Medulla oblongata (tissue), 1 donor: Measurements from ENCODE around the gene PPARA.
A peak's percentile ranks its signal among the peaks of the same experiment; 100 is the strongest.

ENCODE experiments used
- DNase-seq: peaks from one replicate; pipeline ENCODE4 v3.0.0-alpha.2; 2015; ENCODE audit errors: extremely low spot score

Gene PPARA

DNA sequence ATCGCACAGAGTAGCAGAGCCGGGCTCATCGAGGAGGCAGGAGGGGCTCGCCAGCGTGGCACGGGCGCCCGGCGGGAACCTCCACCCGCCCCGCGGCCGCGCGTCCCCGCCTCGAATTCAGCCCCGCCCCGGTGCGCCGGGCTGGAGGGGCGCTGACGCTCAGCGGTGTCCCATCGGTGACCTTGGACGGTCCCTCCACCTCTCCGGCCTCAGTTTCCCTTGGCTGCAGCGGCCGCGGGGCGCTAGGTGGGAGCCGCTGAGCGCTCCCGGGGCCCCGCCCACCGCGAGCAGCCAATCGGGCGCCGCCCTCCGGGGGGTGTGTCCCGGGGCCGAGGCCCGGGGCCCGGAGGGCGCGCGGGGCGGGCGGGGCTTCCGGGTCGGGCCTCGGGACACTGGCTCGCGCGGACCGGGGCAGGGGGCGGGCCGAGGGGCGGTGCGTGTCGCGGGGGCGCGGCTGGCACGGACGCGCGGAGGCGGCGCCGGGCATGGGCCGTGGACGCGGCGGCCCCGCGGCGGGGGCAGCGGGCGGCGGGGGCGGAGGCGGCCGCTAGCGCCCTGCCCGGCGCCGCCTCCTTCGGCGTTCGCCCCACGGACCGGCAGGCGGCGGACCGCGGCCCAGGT lies at the start of gene PPARA:
Gene PPARA, plus strand, starts transcription at position 493 of the 621 bp plus-strand sequence. CDS start 47,858 bp downstream, outside the sequence.
- DNase-seq = peak; percentile 92

DNA sequence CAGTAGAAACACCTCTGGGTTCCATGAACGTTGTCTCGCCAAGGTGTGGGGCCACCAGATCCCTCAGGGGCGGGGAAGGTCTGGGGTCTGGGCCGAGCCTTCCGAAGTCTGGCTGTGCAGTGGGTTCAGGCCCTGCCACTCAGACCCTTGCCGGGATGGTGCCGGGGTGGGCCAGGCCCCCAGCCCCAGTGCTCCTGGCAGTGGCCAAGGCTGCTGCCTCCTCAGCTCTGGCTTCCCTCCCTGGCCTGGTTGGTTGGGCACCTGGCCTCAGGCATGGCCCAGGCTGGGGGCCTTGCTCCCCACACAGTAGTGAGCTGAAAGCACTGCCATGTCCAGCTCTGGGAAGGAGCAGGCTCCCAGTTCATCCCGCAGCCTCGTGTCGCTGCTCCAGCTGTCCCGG lies 48.2 kb upstream of the PPARA start:
- no peak for DNase-seq

DNA sequence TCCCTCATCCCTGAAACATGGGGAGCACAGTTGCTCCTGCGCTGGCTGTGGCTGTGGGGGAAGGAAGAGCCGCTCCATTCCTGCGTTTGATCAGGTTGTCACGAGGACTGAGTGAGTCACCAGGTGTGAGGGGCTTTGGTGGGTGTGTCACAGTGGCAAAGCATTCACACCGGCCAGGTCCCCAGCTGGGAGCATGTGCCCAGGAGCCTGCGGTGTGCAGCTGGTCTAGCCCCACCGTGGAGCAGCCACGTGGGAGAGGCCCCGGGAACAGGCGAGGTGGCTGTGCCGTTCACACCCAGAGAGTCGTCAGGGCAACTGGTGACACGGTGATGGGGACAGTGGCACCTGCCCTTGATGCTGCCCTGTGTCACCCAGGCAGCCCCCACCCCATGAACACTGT lies 47.6 kb upstream of the PPARA start:
- no peak for DNase-seq

DNA sequence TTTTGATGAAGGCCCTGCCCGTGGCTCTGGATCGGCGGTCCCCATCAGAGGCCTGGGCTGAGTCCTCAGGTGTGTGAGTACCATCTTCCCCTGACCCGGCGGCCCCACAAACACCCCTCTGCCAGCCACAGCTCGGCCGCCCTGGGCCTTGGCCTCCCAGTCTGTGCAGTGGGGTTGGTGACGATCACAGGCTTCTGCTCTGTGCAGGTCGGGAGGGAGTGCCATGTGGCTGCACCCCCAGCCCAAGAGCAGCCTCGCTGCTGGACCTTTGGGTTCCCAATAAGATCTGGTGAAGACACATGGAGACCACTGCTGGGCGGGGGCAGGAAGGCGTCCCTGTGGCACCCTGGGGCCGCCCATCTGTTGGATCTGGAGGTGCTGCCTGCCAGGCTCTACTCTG lies 47.1 kb upstream of the PPARA start:
- no peak for DNase-seq

DNA sequence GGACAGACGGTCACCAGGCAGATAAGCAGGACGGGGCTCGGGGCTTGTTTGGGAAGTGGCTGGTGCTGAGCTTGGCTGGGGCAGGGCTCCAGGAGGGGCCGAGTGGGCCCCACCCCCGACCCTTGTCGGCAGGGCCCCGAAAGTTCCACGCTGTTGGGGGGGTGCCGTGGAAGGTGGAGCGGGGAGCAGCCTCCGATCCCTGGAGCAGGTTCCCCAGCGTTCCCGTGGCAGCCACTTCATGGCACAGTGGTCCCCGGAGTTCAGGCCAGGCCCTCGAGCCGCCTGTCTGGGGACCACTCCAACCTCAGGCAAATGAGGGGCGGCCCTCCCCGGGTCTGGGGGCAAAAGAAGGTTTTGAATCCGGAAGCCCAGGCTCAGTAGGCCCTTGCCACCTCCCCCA lies 46.7 kb upstream of the PPARA start:
- DNase-seq = no peak

DNA sequence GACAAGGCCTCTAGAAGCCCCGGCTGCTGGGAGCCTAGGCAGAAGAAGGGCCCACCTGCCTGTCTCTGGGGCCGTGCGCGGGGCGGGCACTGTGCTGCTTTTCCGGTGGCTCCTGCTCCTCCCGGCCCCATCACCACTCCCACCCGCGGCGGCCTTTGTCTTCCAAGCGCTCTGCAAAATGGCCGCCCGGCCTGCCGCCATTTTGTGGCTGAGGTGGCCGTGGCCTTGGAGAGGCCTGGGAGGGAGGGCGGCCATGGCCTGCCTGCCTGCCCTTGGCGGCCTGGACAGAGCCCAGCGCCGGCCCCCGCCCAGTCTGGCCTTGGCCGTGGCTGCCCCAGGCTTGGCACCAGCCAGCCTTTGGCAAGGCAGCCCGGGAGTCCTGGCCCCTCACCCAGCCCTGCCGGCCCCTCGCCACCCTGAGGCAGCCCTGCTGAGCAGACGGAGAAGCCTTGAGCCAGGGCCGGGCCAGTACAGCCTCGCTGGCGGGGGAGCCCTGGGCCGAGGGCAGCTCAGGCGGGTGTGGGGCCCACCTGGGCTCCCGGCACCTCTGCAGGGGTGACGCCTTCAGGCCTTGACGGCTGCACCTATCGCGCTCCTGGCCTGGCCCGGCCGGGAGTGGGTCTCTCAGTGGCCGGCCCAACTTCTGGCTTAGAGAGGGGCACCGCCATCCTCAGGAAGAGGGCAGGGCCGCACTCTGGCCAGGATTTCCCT lies 46.0 kb upstream of the PPARA start:
- peak; percentile 81 for DNase-seq

DNA sequence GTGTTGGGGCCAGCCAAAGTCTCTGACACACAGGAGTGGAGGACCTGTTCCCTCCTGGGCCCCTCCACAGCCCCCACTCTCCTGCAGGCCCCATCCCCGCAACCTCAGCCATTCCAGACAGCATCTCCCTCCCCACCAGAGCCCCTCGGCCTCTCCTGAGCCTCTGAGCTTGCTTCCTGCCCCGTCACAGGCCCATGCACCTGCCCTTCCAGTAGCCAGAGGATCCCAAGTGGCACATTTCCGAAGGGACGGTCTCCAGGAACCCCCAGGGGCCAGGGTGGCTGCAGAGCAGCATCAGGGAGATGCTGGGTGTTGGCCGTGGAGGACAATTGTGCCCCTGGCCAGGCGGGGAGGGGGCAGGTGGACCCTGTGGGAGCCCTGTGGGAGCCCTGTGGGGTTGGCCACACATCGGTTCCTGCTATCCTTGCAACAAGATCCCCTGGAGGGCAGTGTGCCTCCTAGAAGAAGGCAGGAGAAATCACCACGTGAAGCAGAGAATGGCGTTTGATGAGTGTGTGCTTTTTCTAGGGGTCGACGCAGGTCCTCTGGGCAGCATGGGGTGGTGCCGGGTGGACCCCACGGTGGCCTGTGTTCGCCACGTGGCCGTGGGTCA lies 45.3 kb upstream of the PPARA start:
- DNase-seq = no peak

DNA sequence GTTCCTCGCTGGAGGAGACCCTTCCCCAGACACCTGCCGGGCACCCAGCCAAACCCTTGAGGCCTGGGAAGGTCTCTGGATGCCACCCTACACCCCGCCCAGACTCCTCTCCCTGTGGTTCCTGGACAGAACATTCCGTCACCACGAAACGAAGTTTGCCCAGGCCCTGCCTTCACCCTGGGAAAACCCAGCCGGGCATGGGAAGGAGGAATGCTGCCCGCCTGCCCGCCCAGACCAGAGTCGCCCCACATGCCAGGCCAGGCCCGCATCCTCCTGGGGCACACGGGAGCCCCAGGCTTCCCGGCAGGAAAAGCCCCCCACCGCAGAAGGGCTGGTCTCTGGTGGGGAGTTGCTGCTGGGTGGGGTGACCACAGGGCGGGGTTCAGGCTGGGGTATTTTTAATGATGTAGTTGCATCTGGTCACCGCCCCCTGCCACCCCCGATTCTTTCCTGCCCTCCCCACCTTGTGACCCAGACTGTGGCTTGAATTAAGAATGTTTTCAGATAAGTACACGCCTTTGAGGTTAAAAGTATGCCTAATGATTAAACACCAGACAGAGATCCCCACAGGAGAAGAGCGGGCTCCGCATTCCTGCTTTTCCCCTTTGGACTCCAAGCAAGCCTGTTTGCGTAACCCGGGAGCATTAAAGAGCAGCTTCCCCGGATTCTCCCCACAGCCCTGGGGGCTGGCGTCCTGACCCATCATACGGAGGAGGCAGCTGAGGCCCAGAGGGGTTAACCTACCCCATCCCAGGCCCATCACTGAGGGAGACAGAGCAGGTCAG lies 44.6 kb upstream of the PPARA start:
- DNase-seq = no peak

DNA sequence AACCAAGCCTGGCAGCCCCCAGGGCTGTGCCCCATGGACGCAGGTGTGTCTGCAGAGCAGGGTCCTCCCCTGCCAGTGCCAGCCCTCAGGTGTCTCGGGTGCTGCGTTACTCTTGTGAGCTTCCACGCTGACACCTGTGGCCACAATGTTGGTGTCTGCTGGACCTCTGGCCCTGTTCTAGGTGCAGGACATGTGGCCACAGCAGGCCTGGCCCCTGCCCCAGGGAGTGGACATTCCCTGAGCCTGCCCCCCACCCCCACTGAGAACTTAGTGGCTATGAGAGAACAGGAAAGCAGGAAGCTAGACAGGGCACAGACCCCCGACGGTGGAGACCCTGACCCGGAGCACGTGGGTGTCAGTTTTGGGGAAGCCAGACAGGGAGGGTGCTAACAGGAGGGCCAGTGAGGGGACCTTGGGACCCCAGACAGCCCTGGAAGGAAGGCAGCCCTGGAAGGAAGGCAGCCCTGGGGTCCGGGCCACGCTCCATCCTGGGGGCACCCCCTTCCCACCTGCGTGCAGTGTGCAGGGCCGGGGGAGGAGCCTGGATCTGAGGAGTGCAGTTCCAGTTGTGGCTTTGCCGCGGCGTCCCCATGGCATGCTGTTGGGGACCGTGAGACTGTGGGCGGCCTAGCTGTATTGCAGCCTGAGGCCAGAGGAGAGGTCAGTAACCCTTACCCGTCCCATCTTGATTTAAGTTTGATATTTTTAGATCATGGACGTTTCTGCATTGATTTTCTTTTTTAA lies 43.9 kb upstream of the PPARA start:
- no peak for DNase-seq

DNA sequence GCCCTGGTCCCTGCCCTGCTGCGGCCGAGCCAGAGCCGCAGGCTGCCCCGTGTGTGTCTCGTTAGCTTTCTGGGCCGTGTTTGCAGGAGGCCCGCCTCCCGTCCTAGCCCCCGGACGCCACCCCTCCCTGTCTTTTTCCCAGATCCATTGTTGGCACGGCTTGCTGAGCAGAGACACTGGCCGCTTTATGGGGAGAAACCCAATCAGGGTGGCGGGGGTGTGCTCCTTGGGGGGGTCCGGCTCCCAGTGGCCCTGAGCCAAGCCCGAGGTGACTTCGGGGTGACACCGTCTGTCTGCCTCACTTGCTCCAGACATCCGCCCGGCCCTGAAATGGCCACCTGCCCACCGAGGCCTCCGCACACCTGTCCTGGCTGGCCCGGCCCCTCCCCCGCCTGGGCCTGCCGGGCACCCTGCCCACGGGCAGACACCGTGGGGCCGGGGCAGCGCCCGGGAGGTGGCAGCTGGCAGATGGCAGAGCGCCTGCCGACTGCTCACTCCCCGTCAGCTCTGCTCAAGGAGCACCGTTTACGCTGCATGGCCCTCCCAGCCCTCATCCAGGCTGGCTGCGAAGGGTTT lies 43.1 kb upstream of the PPARA start:
- peak; percentile 87 for DNase-seq

DNA sequence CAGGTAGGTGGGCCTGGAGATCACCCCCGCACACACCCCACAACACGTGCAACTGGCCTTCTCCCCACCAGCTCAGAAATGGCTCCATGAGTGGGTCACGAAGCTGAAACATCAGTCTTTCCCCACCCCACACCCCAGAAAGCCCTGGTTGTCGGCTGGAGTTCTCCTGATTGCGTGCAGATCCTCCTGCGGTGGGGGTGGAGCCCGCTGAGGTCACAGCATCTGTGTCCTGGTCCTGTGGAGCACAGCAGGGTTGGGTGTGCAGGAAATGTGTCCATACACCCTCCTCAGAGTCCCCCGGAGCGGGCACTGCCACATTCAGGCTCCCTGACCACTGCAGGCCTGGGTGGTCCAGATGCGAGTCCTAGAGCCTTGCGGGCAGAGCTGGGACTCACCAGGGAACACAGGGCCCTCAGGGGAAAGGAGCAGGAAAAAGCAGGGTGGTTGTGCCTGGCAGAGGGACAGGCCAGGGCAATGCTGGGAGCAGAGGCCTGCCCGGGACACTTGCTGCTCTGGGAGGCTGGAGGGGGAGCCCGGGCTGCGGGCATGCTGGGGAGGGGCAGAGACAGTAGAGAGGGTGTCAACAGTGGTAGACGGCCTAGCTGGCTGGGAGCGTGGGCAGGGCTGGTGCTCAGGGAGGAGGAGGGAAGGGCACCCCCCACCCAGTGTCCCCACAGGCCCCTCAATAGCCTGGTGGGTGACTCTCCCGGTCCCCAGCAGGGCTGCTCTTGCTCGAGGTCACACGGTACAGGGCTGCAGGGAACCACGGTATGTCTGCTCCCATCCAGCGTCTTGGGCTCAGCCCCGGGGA lies 42.4 kb upstream of the PPARA start:
- DNase-seq = peak; percentile 45

DNA sequence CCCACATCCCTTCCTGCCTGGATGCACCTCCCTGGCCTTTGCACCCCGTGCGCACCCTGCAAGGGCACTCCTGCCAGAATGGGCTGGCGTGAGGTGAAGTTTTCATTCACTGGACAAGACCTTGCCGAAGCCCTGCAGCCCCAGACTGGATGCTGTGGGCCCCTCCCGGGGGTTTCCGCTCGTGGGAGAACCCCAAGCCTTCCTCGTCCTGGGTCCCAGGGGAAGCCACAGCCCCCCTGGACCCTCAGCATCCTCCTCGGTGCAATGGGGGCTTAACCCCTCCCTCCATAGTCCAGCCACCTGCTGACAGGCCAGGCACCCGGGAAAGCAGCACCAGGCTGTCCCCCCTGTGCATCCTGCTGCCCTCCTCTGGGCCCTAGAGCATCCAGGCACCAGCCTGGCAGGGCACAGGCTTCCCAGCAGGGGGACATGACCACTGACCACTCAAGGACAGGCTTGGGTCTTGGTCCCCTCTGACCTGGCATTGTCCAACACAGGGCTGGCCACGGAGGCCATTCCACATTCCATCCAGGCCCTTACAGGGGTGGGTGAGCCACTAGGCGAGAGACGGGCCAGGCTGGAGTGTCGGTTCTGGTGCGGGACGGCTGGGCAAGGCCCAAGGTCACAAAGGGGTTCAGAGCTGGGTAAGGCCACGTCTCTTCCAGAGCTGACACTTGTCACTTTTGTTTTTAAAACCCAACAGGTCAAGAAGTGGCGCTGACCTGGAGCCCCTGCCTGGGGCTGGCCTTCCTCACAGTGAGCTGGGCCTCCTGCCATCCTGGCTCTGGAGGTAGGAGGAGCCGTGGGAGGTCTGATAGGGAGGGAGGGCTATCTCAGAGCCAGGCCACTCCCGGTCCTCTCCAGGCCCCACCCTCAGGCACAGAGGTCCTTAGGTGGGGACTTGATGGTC lies 41.5 kb upstream of the PPARA start:
- DNase-seq = no peak

DNA sequence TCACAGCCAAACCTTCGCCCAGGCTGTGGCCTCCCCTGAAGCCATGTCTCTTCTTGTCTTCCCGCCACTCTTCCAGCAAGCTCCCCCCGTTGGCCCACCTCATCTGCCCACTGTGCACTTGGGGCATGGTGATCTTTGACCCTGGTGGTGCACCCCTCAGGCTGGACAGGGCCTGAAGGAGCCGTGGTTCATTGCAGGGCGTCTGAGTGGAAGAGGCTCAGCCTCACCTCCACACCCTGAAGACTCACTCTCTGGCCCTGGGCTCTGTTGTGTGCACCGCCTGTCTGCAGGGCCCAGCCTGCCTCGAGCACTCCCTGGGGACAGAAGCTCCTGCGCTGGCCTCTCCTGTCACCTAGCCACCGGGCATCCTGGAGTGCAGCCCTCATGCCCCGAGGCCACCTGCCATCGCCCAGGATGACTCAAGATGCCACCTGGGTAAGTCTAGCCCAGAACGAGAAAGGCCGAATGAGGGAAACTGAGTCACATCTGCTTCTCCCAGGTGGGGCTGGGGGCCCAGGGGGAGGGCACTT lies 40.8 kb upstream of the PPARA start:
- DNase-seq = no peak

DNA sequence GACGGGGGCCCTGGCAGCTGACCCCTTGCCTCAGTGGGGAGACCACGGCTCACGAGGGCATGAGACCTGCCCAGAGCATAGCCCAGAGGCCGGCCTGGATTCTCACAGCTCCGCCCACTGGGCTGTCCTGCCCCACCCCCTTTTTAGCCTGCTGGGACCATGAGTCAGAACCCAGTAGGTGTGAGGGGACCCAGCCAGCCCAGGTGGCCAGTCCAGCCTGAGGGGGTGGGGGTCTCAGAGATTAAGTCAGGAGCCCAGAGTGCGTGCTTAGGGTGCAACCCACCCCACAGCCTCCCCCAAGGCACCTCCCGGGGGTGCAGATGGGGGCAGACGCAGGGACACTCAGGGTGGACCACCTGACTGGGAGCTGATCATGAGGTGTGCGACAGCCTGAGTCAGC lies 40.1 kb upstream of the PPARA start:
- DNase-seq = no peak

DNA sequence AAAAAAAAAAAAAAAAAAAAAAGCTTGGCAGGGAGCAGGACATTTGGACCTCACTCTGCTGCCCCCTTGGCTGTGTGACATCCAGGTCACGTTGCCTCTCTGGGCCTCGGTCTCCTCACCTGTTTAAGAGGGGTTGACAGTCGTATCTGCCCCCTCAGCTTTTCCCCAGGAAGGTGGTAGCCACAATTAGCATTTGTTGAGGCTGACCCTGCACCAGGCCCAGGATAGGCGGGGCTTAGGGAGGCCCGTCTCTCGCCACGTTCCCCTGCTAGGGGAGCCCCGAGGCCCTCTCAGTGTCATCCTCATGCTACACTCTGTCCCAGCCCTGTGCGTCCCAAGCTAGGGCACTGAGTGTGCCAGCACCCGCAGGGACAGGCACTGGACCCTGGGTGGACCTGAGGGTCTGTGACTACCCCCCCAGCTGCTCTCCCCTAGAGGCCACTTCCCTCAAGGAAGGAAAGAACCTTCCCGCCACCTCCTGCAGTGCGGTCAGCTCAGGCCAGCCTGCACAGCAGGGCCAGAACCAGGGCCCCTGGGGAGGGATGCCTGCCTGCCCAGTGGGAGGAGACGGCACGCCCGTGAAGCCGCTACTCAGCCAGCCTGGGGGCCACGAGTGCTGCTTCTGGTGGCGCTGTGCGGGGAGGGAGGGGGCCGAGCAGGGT lies 38.5 kb upstream of the PPARA start:
- DNase-seq = no peak

DNA sequence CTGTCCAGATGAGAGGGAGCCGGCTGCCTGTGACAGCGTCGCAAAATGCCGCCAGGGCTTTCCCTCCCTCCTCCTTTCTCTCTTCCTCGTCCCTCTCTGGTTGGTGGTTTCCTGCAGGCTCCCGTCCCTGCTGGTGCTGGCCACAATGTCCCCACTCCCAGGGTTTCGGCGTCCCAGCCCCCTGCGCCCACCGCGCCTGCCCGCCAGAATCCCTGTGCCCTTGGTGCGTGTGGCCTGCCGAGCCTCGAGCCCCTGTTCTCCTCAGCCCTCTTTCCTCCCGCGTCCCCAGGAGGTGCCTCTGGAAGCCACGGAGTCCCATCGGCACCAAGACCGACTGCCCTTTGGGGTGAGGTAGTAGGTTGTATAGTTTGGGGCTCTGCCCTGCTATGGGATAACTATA lies 37.9 kb upstream of the PPARA start:
- DNase-seq = no peak

DNA sequence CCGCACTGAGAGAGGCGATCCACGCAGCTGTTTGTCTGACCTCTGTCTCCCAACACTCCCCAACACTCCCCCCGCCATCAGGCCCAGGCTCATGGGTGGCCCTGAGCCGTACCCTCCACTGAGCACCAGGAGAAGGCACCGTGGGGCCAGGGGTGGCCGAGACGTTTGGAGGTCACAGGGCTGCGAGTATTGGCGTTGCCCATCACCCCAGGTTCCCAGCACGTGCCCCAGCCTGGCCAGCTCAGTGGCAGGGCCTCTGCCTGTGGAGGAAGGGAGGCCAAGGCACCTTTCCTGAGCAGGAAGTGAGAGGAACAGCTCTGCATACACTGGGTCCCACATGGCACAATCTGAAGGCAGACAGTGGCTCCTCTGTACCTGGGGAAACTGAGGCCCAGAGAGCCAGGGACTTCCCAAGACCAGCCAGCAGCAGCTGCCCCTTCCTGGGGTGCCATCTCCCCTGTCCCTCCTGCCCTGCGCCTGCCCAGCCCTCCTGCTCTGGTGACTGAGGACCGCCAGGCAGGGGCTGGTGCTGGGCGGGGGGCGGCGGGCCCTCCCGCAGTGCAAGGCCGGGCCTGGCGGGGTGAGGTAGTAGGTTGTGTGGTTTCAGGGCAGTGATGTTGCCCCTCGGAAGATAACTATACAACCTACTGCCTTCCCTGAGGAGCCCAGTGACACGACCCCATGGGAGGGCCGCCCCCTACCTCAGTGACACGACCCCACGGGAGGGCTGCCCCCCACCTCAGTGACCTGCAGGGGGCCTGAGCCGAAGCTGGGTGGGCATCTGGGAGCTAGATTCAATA lies 37.0 kb upstream of the PPARA start:
- DNase-seq = no peak
